ENCODE data around the gene CEP170B.

CEP170B gene

DNA sequence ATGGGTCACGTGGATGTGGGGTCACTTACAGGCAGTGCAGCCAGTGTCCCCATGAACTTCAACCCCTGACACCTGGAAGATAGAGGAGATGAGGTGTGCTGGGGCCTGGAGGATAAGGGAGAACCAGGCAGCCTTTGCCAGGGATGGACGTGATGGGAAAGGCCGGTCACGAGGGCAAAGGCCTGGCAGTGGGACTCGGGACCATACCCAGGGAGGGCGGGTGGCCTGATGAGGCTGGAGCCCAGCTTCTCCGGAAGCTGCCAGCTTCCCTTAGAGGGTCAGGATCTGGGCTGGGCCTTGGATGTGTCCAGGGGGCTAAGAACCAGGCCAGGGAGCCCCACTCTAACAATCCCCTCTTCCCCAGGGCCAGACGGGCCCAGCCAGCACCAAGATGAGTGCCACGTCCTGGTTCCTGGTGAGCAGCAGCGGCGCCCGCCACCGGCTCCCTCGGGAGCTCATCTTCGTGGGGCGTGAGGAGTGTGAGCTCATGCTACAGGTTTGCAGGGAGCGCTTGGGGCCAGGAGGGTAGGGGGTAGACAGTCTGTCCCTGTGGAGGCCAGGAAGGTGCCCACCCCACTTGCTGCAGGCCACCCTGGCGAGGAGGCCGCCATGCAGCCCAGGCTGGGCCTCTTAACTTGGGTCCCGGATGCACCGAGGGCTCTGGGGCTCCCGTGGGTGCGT is 3.1 kb downstream of the CEP170B start:
- no peak for DNase-seq

DNA sequence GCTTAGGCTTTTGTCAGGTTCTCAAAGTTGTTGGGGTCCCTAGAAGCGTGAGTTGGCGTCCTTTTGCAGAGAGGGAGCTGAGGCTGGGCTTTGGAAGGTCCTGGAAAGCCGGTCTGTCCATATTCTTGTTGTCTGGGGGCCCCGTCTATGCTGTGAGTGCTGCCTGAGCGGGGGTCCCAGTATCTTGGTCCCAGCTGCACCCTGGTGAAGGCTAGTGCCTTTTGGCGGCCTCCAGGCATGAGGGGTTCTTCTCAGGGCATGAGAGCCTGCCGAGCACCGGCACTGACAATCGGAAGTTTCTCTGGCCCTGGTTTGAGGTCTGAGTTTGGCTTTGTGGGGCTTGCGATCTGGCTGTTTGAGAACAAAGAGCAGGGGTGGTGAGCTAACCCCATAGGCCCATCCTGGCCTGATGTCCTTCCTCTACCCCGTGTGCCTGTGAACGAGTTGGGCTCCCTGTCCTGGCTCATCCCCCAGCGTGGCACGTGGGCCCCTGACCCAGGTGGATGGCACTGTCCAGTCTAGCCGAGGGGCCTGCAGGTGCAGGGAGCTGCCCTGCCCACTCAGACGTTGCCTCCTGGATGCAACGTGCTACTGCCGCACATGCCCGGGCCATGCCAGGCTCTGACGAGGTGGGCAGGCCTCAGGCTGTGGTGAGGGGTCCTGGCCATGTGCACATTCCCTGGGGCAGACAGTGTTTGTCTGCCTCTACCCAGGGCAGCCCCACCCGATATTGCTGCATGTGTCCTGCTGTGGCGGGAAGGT is 3.9 kb downstream of the CEP170B start:
- no peak for DNase-seq

DNA sequence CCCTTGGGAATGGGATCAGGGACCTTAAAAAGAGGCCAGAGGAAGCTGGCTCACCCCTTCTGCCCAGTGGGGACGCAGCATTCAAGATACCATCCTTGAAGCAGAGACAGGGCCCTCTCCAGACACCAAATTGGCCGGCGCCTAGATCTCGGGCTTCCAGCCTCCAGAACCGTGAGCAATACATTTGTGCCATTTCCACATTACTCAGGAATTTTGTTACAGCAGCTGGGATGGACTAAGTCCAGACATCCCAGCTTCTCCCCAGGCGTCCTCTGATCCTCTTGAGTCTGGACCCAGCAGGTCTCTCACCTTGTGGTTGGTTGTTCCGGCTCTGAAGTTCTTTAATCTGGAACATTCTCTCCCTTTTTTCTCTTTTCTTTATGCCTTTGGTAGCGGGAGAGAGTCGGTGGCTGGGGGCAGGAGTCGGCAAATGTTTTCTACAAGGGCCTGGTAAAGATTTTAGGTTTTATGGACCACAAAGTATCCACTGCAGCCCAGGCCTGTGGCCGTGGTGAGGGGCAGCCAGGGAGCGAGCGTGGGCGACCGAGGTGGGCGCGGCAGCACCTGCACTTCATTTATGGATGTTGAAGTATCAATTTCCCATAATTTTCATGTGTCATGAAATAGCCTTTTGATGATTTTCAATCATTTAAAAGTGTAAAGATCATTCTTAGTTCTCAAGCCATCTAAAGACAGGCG is 4.8 kb downstream of the CEP170B start:
- no peak for DNase-seq

DNA sequence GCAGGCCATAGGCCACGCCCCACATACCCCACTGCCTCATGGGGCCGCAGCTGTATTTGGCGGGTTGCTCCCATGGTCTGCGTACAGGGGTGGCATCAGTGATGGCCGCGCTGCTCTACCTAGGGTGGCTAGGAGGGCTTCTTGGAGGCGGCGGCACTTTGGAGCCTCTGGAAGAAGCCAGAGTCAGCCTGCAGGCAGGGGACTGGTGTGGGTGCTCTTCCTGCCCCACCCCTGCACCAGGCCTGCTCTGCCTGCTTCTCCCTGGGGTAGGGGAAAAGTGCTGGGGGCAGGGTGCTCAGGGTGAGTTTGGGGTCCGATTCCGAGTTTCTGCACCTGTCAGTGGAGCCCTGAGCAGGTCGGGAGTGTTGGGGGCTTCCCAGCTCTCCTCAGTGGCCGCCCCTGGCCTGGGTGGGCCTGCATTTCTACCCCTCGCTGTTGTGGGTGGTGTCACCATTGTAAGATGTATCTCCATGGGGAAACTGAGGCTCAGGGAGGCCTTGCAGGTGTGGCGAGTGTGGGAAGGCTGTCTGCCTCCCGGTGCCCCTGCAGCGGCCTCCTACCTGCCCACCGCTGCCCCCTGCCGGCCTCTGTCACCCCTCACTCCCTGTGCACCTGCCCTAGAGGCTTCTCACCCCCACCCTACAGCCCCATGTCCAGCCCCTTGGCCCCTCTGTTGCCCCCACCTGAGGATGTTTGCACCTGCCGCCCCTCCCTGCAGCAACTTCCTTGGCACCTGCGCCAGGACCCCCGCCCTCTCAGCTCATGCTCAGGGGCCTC is 5.5 kb downstream of the CEP170B start:
- DNase-seq = no peak

DNA sequence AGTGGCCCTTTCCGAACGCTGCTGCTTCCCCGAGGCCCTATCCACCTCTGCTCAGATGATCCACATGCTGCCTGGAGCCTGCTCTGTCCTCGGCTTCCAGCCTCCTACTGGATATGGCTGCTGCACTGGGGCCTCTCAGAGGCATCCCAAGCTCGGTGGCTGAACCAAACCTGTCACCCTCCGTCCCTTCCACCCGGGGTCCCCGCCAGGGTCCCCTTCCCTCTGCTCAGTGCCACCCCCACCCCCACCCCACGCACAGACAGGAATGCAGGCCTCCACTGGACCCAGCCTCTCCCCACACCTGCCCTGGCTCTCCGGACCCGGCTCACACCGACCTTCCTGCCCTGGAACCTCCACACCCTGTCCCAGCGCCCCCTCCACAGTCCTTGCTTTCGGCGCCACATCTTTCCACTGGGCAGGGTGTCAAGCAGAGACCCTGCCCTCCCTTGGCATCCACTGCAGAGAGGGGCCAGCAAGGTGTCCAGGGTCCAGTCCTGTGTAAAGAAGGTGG is 6.1 kb downstream of the CEP170B start:
- no peak for DNase-seq

DNA sequence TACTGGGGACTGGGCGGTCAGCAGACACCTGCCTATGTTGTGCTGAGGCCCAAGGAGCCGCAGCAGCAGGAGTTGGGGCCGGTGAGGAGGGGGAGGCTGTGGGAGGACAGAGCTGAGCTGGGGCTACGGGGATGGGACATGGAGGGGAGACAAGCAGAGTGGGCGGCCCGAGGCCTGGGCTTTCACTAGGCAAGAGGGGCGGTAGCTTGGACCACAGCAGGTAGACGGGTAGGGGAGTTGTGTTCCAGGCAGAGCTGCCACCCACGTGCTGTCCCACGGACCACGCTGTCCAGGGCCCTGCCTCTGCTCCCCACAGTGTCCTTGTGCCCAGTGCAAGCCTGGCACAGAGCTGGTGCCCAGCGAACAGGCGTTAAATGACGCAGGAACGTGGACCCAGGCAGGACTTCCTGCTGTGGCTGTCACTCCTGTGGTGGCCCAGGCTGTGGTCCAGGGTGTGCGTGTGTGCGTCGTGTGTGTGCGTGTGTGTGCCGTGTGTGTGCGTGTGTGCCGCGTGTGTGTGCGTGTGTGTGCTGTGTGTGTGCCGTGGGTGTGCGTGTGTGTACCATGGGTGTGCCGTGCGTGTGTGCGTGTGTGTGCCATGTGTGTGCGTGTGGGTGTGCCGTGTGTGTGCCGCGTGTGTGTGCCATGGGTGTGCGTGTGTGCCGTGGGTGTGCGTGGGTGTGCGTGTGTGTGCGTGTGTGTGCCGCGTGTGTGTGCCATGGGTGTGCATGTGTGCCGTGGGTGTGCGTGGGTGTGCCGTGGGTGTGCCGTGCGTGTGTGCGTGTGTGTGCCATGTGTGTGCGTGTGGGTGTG is 6.8 kb downstream of the CEP170B start:
- DNase-seq = no peak

DNA sequence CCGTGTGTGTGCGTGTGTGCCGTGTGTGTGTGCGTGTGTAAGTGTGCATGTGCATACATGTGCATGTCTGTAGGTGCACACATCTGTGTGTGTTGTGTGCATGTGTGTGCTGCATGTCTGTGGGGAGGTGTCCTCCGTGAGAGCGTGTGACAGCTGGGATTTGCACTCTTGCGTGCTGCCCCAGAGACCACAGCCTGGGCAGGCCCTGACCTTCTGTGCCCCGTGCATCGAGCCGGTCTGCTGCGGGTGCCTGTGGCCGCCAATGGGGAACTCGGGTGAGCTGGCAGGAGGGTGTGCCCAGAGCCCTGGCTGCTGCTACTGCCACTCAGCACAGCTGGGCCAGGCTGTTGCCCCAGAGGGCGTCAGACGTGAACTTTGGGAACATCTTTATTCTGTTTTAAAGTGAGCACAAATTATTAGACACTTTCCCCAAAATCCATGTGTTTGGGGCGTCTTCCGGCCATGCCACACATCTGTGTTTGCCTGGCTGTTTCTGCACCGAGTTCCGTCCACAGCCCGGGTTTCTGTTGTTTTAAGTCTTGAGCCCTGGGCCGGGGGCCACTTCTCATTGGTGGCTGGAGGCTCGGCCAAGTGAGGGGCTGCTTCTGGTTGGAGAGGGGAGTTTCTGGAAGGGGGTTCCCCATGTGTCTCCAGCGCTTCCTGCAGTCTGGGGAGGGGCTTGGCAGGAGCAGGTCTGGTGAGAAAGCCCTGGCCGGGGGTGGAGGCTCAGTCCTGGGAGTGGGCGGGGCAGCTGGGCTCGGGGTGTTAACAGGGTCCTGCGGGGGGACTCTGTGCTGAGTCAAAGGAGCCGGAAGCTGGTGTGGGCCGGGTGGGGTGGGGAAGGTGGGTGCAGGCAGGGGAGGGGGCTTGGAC is 7.6 kb downstream of the CEP170B start:
- DNase-seq = no peak

DNA sequence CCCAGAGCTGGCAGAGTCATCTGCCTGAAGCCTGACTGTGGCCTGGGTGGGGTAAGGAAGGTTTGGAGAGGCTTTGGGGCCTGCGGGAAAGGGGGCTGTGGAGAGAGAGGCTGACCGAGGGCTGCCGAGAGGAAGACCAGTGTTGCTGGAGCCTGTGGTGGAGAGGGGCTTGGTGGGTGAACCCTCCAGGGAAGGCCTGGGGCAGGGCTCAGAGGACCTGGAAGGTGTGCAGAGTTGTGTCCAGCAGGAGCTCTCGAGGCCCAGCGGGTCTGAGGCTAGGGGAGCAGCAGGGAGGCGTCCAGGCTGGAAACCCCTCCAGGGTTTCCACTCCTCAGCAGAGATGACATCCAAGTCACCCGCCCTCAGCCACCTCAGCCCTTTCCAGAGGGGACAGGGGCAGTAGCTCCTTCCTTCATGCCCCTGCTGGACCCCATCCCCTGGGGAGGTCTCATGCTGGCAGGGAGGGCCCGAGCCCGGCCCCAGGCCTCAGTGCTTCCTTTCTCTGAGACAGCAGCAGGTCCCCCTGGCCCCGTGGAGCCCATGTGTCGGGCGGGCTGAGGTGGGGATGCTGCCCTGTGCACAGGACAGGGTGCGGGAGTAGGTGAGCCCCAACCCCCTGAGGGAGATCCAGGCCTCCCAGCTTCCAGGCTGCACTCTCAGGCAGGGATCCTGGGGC is 8.4 kb downstream of the CEP170B start:
- no peak for DNase-seq

DNA sequence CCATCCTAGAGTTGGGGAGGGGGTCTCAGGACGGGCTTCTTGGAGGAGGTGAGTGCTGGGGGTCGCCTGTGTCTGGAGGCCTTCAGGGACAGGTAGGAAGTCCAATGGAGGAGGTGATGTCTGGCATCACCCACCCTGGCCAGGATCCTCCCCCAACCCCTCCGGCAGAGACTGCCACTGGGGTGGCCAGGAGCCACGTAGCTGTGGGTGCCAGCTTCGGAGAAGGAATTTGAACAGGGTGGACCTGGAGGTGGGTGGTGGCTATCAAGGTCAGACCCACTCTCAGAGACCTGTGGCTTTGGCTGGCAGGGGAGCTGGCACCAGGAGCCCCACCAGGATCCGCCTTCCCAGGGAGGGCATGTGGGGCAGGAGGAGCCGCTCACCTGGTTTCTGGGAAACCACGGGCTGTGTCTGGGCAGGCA is 9.1 kb downstream of the CEP170B start:
- no peak for DNase-seq

DNA sequence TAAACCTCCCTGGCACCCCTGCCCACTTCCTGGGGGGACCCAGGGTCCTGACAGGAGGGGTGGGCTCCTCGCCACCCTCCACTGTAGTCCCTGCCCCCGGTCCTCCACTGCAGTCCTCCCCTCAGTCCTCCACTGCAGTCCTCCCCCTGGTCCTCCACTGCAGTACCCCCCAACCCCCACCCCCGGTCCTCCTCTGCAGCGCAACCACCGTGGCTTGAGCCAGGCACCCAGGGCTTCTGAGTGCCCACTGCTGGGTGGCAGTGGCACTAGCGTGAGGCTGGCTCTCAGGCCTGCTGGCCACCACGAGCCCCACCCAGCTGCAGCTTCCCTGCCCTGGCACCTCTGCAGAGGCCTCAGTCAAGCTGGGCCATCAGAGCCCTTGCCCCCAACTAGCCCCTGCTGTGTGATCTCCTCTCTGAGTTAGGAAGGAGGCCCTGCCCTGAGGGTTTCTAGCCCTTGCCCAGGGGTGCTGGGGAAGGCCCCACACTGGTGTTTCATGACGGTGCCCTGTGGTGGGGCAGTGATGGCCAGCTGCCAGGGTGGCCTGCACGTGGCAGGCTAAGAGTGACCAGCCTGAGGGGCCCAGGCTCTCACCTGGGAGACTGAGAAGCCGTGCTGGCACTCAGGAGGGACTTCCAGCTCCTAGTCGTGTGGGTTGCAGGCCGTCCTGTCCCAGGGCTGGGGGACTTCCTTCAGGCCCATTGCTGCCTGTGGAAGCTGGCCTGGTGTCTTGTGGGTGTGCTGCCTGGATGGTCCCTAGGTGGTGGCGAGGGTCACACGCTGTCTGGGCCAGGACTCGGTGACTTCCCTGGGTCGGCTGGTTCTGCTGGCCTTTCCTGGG is 9.7 kb downstream of the CEP170B start:
- no peak for DNase-seq

DNA sequence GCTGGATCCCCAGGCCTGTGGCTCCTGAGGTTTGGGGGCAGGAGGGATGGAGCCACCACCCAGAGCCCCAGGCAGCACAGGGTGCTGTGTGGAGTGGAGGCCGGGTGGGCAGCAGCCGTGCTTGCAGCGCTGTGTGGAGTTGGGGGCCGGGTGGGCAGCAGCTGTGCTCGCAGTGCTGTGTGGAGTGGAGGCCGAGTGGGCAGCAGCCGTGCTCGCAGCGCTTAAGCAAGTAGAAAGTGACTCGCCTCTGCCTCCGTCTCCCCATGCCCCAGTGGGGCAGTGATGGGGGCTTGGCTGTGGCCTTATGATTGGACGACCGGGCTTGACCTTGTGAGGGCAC is 10.3 kb downstream of the CEP170B start:
- no peak for DNase-seq

DNA sequence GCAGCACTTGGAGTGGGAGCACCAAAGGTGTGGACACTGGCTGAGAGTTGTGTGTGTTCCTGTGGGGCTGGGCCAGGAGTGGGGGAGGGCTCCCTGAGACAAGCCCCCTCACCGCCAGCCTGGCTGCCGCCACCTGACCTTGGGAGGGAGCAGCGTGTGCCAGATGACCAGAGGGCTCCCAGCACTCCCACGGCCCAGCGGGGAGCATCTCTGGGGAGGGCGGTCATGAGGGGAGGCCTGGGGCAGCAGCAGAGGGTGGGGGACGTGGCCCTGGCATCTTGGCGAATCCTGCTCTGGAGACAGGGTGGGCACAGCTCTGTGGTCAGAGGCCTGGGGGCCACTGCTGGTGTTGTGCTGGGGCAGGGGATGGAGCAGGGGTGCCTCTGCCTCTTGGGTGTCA is 10.7 kb downstream of the CEP170B start:
- DNase-seq = no peak

DNA sequence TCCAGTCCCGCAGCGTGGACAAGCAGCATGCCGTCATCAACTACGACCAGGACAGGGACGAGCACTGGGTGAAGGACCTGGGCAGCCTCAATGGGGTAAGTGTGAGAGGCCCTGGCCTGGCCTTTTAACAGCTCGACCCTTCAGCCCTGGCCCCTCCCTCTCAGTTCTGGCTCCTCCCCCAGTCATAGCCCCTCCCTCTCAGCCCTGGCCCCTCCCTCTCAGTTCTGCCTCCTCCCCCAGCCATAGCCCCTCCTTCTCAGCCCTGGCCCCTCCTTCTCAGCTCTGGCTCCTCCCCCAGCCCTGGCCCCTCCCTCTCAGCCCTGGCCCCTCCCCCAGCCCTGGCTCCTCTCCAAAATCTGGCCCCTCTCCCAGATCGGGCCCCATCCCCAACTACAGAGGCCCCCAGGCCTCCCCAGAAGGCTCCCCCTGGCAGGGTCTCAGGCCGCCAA is 11.2 kb downstream of the CEP170B start:
- no peak for DNase-seq

DNA sequence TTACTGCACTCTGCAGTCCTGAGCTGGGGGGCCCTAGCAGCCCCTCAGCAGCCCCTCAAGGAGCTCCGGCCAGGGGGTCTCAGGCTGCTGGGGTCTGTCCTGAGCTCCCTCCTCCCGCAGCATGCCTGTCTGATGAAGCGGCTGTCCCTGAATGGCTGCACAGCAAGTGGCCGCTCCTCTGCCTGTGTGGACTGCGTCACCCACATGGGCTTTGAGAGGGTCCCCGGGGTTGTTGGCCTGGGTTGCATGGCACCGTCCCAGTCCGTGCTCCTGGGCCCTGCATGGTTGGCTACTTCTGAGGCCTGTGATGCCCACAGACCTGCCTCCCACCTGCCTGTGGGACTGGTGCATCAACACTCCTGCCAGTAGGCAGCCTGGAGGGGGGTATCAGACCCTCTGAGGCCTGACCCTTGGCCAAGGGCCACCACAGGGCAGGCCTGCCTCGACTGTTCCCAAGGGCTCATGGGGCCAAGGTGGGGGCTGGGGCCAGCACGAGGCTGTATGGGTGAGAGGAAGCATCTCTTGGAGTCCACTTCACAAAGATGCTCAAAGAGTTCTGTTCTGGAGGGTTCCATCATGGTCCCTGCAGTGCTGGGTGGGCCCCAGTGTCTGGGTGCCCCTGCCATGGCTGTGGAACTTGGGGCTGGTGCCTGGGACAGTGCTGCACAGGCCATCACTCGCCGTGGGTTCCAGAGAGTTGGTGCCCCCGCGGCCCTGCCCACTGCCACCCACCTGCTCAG is 12.2 kb downstream of the CEP170B start:
- no peak for DNase-seq

DNA sequence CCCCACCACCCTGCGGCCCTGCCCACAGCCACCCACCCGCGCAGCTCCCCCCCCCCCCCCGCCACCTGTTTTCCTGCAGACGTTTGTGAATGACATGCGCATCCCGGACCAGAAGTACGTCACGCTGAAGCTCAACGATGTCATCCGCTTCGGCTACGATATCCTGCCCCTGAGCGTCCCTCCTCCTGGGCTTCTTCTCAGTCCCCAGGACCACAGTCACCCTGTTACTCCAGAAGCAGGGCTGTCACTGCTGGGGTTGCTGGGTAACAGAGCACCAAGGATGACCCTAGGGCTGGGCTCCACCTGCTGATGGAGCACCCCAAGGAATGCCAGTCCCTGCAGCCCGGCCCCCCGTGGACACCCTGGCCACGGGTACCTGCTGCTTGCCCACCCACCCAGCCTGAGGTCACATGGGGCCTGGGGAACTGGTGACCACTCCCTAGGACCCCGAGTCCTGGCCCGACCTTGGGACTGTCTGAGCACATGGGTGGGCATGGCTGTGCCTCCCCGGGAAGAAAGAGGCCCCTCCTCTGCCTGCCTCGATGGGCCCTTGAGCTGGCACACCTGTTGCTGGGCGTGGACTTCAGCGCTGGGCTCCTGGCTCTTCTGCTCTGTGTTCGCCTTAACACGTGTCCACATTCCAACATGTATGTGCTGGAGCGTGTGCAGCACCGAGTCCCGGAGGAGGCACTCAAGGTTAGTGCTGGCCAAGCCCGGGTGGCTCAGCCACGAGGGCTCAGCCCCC is 12.9 kb downstream of the CEP170B start:
- no peak for DNase-seq

DNA sequence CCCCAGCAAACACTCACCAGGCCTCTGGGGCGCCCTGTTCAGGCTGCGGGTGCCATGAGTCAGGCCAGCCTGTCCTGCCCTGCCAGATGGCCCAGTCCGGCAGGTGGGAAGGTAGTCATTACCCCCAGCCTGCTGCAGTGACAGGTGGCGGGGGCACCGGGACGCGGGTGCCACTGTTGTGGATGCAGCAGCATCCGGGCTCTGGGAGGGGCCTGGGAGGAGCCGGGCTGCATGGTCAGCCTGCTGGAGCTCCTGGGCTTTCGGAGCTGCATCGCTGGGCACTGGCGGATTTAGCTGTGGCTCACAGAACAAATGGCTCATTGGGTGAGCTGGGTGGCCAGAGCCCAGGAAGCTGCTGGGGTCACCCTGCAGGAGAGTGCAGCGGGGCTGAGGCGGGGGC is 13.5 kb downstream of the CEP170B start:
- peak; percentile 49 for DNase-seq

DNA sequence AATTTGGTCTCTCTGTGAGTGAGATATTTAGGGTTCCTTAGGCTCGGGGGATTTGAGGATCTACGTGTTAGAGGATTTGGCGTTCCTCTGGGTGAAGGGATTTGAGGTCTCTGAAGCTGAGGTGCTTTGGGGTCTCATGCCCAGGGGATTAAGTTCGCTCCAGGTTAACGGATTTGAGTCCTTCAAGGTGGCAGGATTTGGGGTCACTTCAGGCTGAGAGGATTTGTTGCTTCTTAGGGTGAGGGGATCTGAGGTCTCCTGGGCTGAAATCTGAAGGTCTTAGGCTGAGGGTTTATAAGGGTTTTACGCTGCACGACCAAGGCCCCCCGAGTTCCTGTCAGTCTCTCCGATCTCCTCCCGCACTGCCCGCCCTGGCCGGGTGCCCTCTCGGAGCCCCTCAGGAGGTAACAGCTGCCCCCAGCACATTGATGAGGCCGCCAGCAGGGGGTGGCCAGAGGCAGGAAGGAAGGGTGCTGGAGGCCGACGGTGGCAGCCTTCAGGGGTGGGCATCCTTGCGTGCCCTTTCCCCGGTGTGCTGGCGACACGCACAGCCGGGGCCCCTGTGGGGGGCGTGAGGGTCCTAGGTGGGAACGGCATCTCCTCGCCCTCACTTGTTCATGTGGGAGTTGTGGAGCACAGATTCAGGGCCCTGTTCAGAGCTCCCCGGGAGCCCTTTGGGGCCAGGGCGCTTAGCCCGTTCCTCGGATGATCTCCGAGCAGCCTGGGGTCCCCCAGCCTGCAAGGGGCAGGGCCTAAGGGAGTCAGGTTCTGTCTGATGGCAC is 14.3 kb downstream of the CEP170B start:
- no peak for DNase-seq
